HUES64 (cell line): ENCODE measurements around the gene ZBTB45. TPM values are rescaled to one million over a fixed set of nuclear protein-coding genes. Genes with fewer than 3 reads are reported as not detected.
A peak's percentile ranks its signal among the peaks of the same experiment; 100 is the strongest.

Experiments
- H3K27ac ChIP-seq: 2 replicates; pipeline ENCODE4 v1.7.0; 2013; ENCODE audit warnings: low read depth, low read length, inconsistent platforms
- H3K27me3 ChIP-seq: 2 replicates; pipeline ENCODE4 v1.6.1; 2013; ENCODE audit warnings: mild to moderate bottlenecking, low read length; ENCODE audit not compliant: insufficient read depth
- H3K36me3 ChIP-seq: 2 replicates; pipeline ENCODE4 v1.6.1; 2013; ENCODE audit warnings: mild to moderate bottlenecking, low read length; ENCODE audit not compliant: insufficient read depth
- H3K4me1 ChIP-seq: 2 replicates; pipeline ENCODE4 v1.6.1; 2013; ENCODE audit warnings: mild to moderate bottlenecking, low read length, moderate library complexity; ENCODE audit not compliant: insufficient read depth
- H3K4me3 ChIP-seq: 2 replicates; pipeline ENCODE4 v1.5.1; 2013; ENCODE audit warnings: mild to moderate bottlenecking, low read length, moderate library complexity
- H3K9ac ChIP-seq: 2 replicates; pipeline ENCODE4 v1.6.1; 2013; ENCODE audit warnings: mild to moderate bottlenecking, low read depth, low read length
- H3K9me3 ChIP-seq: 2 replicates; pipeline ENCODE4 v1.6.1; 2013; ENCODE audit warnings: low read depth, low read length; ENCODE audit not compliant: insufficient read depth
- WGBS: fragments of 150-250, 120-280 bp; methylation state at CpG from one replicate; pipeline ENCODE4 v1.1.7; 2013; ENCODE audit warnings: missing lambda C conversion rate; 5-methylcytosine and 5-hydroxymethylcytosine counted together
- polyA plus RNA-seq, 2 experiments: library from polyadenylated mRNA; stranded (reverse); fragments of 50-300 nt; gene quantifications; one replicate each; pipeline ENCODE4 v1.2.3, GENCODE V29; 2013

The ZBTB45 gene
- polyA plus RNA-seq (2013, experiment 1 of 2): 15.2 TPM
- polyA plus RNA-seq (2013, experiment 2 of 2): 17.4 TPM

- Histone ChIP-seq H3K9ac (peak within 1 kb of the TSS; percentile 98), H3K9me3 (no peaks in the 10 kb centered on the region), H3K27ac (peak within 1 kb of the TSS; percentile 99), H3K36me3 (peaks cover 3% of the 10 kb centered on the region; the same call in 1 of the 2 replicates), H3K27me3 (no peaks in the 10 kb centered on the region), H3K4me1 (peaks cover 22% of the 10 kb centered on the region), H3K4me3 (peak within 1 kb of the TSS; percentile 66)
- under 1% methylated on average over 87 of the region's 87 CpGs for WGBS
Observed at GRCh38 chr19:58519355-58520256, at the start of gene ZBTB45. Gene ZBTB45, minus strand, starts transcription at chr19:58519810. Its CDS starts 2,137 bp downstream, at chr19:58517673.

DNA sequence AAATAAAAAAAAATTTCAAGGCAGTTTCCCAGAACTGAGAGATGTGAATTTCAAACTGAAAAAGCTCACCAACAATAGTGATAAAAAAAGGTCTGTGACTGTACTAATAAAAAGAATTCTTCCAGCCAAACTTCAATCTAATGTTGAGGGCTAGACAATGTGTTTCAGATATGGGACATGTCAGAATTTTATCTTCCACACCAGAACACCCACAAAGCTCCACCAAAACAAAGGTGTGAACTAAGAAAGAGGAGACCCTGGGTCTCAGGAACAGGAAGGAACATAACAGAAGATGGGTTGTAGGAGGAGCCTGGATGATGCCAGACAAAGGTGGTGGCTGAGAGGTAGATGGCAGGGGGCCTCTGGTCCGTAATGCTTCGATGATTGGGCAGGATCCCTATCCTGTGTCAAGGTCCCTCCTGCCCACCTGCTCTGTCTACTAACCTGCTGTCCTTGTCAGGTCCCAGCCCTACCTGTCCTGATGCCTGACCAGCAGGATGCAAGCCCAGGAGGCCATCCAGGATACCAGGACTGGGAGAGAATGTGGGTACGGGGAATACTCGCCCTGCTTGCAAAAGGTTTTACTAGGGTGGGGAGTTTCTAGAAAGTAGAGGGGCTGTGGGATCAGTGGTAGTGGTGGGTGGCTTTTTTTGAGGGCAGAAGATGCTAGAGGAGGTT is 49.0 kb upstream of the ZBTB45 start:
- H3K9me3 ChIP-seq: no peaks in the 10 kb centered on the region
- WGBS: 91% methylated on average over 4 of the region's 4 CpGs
- no peak overlapping the region for H3K4me3 ChIP-seq
- peaks cover 33% of the 10 kb centered on the region; the same call in 1 of the 2 replicates for H3K36me3 ChIP-seq
- no peak overlapping the region for H3K27ac ChIP-seq
- peaks cover 5% of the 10 kb centered on the region for H3K27me3 ChIP-seq
- H3K9ac ChIP-seq: no peak overlapping the region
- no peaks in the 10 kb centered on the region for H3K4me1 ChIP-seq

- H3K27me3 ChIP-seq: peaks cover 21% of the 10 kb centered on the region
- WGBS: 94% methylated on average over 5 of the region's 5 CpGs
- H3K9me3 ChIP-seq: no peaks in the 10 kb centered on the region
- peaks cover 33% of the 10 kb centered on the region; the same call in 1 of the 2 replicates for H3K36me3 ChIP-seq
- no peak overlapping the region for H3K9ac ChIP-seq
- H3K27ac ChIP-seq: no peak overlapping the region
- no peak overlapping the region for H3K4me3 ChIP-seq
- no peaks in the 10 kb centered on the region for H3K4me1 ChIP-seq
Observed at GRCh38 chr19:58566989-58567388, 47.4 kb upstream of the ZBTB45 start.

- H3K4me3 ChIP-seq: no peak overlapping the region
- no peak overlapping the region for H3K27ac ChIP-seq
- 89% methylated on average over 6 of the region's 6 CpGs for WGBS
Observed at GRCh38 chr19:58563823-58564222, 44.2 kb upstream of the ZBTB45 start.

GRCh38 chr19:58563034-58563573 is 43.5 kb upstream of the ZBTB45 start:
- H3K4me3 ChIP-seq: peak overlapping the region; percentile 49
- WGBS: 69% methylated on average over 40 of the region's 40 CpGs

More at GRCh38 chr19:58563823-58564222, 44.2 kb upstream of the ZBTB45 start:
- Histone ChIP-seq H3K36me3 (peaks cover 16% of the 10 kb centered on the region; the same call in 1 of the 2 replicates), H3K9ac (no peak overlapping the region), H3K9me3 (no peaks in the 10 kb centered on the region), H3K4me1 (no peaks in the 10 kb centered on the region), H3K27me3 (peaks cover 30% of the 10 kb centered on the region)

GRCh38 chr19:58562122-58563033 is 42.8 kb upstream of the ZBTB45 start:
- 65% methylated on average over 107 of the region's 107 CpGs for whole genome bisulfite sequencing
- H3K36me3 ChIP-seq: peaks cover 10% of the 10 kb centered on the region; the same call in 1 of the 2 replicates
- no peaks in the 10 kb centered on the region for H3K9me3 ChIP-seq
- H3K4me1 ChIP-seq: no peaks in the 10 kb centered on the region
- H3K9ac ChIP-seq: peak overlapping the region; percentile 58
- peak overlapping the region; percentile 49 for H3K4me3 ChIP-seq
- no peak overlapping the region for H3K27ac ChIP-seq
- peaks cover 30% of the 10 kb centered on the region for H3K27me3 ChIP-seq

More at GRCh38 chr19:58563034-58563573, 43.5 kb upstream of the ZBTB45 start:
- no peaks in the 10 kb centered on the region for H3K9me3 ChIP-seq
- H3K27me3 ChIP-seq: peaks cover 30% of the 10 kb centered on the region
- H3K27ac ChIP-seq: no peak overlapping the region
- peak overlapping the region; percentile 58 for H3K9ac ChIP-seq
- H3K4me1 ChIP-seq: no peaks in the 10 kb centered on the region
- H3K36me3 ChIP-seq: peaks cover 12% of the 10 kb centered on the region; the same call in 1 of the 2 replicates

DNA sequence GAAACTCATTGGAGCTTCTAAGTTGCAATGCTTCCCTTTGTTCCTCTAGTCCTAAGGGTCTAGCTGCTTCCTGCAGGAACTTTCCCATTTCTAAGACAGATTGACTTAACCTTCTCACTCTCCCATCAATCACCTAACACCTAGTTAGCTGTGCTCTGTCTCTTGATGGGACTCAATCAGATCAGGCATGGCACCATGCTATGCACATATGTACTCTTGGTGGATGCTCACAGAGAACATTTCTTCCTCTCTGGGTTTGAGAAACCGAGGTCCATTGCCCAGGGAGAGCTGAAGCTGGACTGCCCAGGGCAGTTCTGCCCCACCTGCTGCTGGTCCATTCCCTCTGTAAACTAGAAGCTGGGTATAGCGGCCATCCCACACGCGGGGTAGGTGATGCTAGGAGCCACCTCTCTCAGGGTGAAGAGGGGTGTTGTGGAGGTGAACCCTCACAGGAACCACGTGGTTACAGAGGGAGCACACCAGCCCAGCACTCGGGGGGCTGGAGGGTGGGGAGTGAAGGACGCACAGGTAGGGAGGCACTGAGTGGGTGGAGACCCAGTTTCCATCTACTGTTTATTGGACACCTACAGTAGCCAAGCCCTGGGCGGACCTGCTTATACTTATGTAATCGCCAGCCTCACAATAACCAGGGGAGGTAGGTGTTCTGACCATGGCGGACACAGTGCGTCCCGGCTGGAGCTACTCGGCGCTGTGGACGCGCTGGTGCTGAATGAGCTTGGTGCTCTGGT is 41.9 kb upstream of the ZBTB45 start:
- Histone ChIP-seq H3K36me3 (peaks cover 7% of the 10 kb centered on the region), H3K27ac (no peak overlapping the region), H3K4me3 (no peak overlapping the region), H3K27me3 (peaks cover 30% of the 10 kb centered on the region), H3K4me1 (no peaks in the 10 kb centered on the region), H3K9ac (peak overlapping the region; percentile 58), H3K9me3 (no peaks in the 10 kb centered on the region)
- 93% methylated on average over 16 of the region's 16 CpGs for WGBS

- H3K9ac ChIP-seq: no peak overlapping the region
- H3K9me3 ChIP-seq: no peaks in the 10 kb centered on the region
- H3K27ac ChIP-seq: no peak overlapping the region
- no peak overlapping the region for H3K4me3 ChIP-seq
- H3K4me1 ChIP-seq: no peaks in the 10 kb centered on the region
- peaks cover 30% of the 10 kb centered on the region for H3K27me3 ChIP-seq
- H3K36me3 ChIP-seq: peaks cover 11% of the 10 kb centered on the region
Observed at GRCh38 chr19:58560921-58561320, 41.3 kb upstream of the ZBTB45 start.

DNA sequence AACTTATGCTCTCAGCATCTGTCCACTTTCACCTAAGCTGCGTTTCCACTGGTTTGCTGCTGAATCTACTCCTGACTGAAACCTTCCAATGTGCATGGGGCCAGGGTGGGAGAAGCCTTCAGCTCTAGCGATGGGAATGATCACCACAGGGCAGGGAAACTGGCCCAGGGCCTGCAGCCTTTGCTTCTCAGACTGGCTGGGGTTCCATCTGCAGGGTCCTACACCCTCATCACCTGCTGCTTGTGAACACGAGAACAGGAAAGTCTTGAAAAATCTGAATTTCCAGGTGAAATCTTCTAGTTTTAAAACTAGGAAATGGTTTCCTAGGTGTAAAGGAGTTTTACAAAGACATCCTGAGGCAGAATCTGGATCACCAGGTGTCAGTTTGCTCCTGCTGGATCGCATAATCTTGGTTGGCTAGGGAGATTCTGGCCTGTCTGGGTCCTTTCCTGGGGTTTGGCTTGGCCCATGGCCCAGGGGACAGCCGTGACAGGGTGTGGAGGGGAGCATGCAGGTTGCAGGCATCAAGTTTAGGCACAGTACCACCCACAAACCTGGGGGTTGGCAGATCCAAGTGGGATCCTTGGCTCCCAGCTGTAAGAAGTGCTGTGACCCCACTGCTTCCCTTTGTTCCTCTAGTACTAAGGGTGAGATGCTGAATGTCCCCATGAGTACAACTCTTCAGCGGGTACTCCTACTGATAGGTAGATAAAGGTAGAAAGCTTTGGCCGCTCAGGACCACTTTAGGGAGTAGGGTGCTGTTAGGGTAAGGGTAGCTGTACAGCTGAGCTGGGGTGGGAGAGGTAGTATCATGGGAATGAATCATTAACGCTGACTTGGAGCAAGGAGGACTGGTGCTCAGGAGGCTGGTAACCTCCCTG is 40.6 kb upstream of the ZBTB45 start:
- peak overlapping the region; percentile 66 for H3K4me3 ChIP-seq
- WGBS: 89% methylated on average over 8 of the region's 8 CpGs
- no peaks in the 10 kb centered on the region for H3K4me1 ChIP-seq
- H3K27ac ChIP-seq: peak overlapping the region; percentile 100; the same call in 1 of the 2 replicates
- H3K9ac ChIP-seq: peak overlapping the region; percentile 99
- no peaks in the 10 kb centered on the region for H3K9me3 ChIP-seq
- peaks cover 30% of the 10 kb centered on the region for H3K27me3 ChIP-seq
- H3K36me3 ChIP-seq: peaks cover 11% of the 10 kb centered on the region
